SK-N-SH (cell line): Measurements from ENCODE around the gene GJA5. TPM values are rescaled to one million over a fixed set of nuclear protein-coding genes. Genes with fewer than 3 reads are reported as not detected.

Source experiments
- CTCF ChIA-PET: fragments of 300-600, 350-600 bp; formaldehyde crosslinking; extraction: SDS; loops from one replicate; lab custom pipeline; 2021; lab: Yijun Ruan, JAX
- POLR2A ChIA-PET: fragments of 350-600 bp; sonication (Branson Sonifier 250); formaldehyde crosslinking; extraction: SDS; loops from one replicate; lab custom pipeline; 2020; ENCODE audit warnings: antibody characterized with exemption, inconsistent platforms; lab: Yijun Ruan, JAX
- DNase-seq: peaks from one replicate; pipeline ENCODE4 v3.0.0; 2012
- H2AFZ ChIP-seq: fragments of 200-600 bp; sonication (generic); 2 replicates; pipeline ENCODE4 v1.8.1; 2016; ENCODE audit warnings: antibody characterized with exemption, mild to moderate bottlenecking, low read depth
- H3F3A ChIP-seq: fragments of 200-600 bp; sonication (generic); replicated peaks from 2 replicates; pipeline ENCODE3; 2016; ENCODE audit warnings: antibody characterized with exemption, mild to moderate bottlenecking; ENCODE audit not compliant: insufficient read depth
- H3K27ac ChIP-seq, 2 experiments: fragments of 200-500 bp in 1 of 2; fragments of 200-600 bp in 1 of 2; sonication (Bioruptor generic) in 1 of 2; sonication (generic), shearing (Covaris generic) in 1 of 2; 2 replicates each; pipeline versions ENCODE4 v1.5.1 to v1.6.1; 2014 to 2016; ENCODE audit warnings: low read depth in 2 of 2, inconsistent platforms in 1 of 2, low read length in 1 of 2, mild to moderate bottlenecking in 1 of 2, mixed read lengths in 1 of 2
- H3K27me3 ChIP-seq: fragments of 200-600 bp; sonication (generic), shearing (Covaris generic); 2 replicates; pipeline ENCODE4 v1.6.1; 2016; ENCODE audit warnings: mixed run types; ENCODE audit not compliant: insufficient read depth
- H3K36me3 ChIP-seq, 2 experiments: fragments of 200-500 bp in 1 of 2; fragments of 200-600 bp in 1 of 2; sonication (Bioruptor generic) in 1 of 2; sonication (generic) in 1 of 2; replicated peaks in 1 of 2; 2 replicates each; pipeline versions ENCODE3 to v1.5.1; 2014 to 2016; ENCODE audit warnings: low read length in 1 of 2, mild to moderate bottlenecking in 1 of 2; ENCODE audit not compliant: insufficient read depth in 2 of 2, control insufficient read depth in 1 of 2
- H3K4me1 ChIP-seq, 2 experiments: fragments of 200-500 bp in 1 of 2; fragments of 200-600 bp in 1 of 2; sonication (Bioruptor generic) in 1 of 2; sonication (generic), shearing (Covaris generic) in 1 of 2; 2 replicates each; pipeline versions ENCODE4 v1.5.1 to v1.6.1; 2014 to 2016; ENCODE audit warnings: low read depth in 1 of 2, low read length in 1 of 2, mixed run types in 1 of 2; ENCODE audit not compliant: insufficient read depth in 2 of 2, control insufficient read depth in 1 of 2
- H3K4me2 ChIP-seq: fragments of 200-600 bp; sonication (generic), shearing (Covaris generic); 2 replicates; pipeline ENCODE4 v1.6.1; 2017; ENCODE audit warnings: mixed run types
- H3K4me3 ChIP-seq, 2 experiments: fragments of 200-500 bp in 1 of 2; fragments of 200-600 bp in 1 of 2; sonication (Bioruptor generic) in 1 of 2; sonication (generic), shearing (Covaris generic) in 1 of 2; 2 replicates each; pipeline versions ENCODE4 v1.5.1 to v1.8.1; 2014 to 2016; ENCODE audit warnings: low read depth in 2 of 2, inconsistent platforms in 1 of 2, low read length in 1 of 2, mild to moderate bottlenecking in 1 of 2, mixed read lengths in 1 of 2, moderate library complexity in 1 of 2
- H3K79me2 ChIP-seq: fragments of 200-600 bp; sonication (generic); 2 replicates; pipeline ENCODE4 v1.8.1; 2017; ENCODE audit warnings: mild to moderate bottlenecking; ENCODE audit not compliant: insufficient read depth
- H3K9ac ChIP-seq: fragments of 200-600 bp; sonication (generic); 2 replicates; pipeline ENCODE4 v1.6.1; 2017; ENCODE audit warnings: mixed run types
- H3K9me2 ChIP-seq: fragments of 200-600 bp; sonication (generic); 2 replicates; pipeline ENCODE4 v1.6.1; 2017; ENCODE audit warnings: mixed run types
- H3K9me3 ChIP-seq: fragments of 200-600 bp; sonication (generic); 2 replicates; pipeline ENCODE4 v1.6.1; 2017; ENCODE audit warnings: mixed run types, mild to moderate bottlenecking, moderate library complexity
- H4K20me1 ChIP-seq: fragments of 200-600 bp; sonication (generic); 2 replicates; pipeline ENCODE4 v1.6.1; 2017; ENCODE audit warnings: mild to moderate bottlenecking, mixed run types; ENCODE audit not compliant: insufficient read depth
- CTCF ChIP-seq: fragments of 200-600 bp; sonication (generic); IDR thresholded peaks from 2 replicates; pipeline ENCODE4 v1.6.1; 2017; ENCODE audit warnings: antibody characterized with exemption, mild to moderate bottlenecking, moderate library complexity
- ELF1 ChIP-seq: IDR thresholded peaks from 2 replicates; pipeline ENCODE4 v1.4.0; 2012
- EZH2phosphoT487 ChIP-seq: fragments of 200-600 bp; sonication (generic); IDR thresholded peaks from 2 replicates; pipeline ENCODE4 v1.6.1; 2017; ENCODE audit warnings: low read depth, mixed run types, mild to moderate bottlenecking, antibody characterized with exemption, moderate library complexity, borderline replicate concordance
- FOSL2 ChIP-seq: IDR thresholded peaks from 2 replicates; pipeline ENCODE4 v1.4.0; 2012; ENCODE audit warnings: low read depth, mild to moderate bottlenecking, moderate library complexity, borderline replicate concordance
- FOXJ3 ChIP-seq: sonication (generic); formaldehyde crosslinking; IDR thresholded peaks from 2 replicates; pipeline ENCODE4 v1.5.1; 2020; ENCODE audit warnings: mild to moderate bottlenecking, missing genetic modification reagents
- FOXM1 ChIP-seq: IDR thresholded peaks from 2 replicates; pipeline ENCODE4 v1.4.0; 2012; ENCODE audit warnings: low read depth, mild to moderate bottlenecking
- GABPA ChIP-seq: IDR thresholded peaks from 2 replicates; pipeline ENCODE4 v1.4.0; 2012; ENCODE audit warnings: low read depth, mild to moderate bottlenecking
- GATA2 ChIP-seq: sonication (generic); formaldehyde crosslinking; IDR thresholded peaks from 2 replicates; pipeline ENCODE4 v1.5.0; 2020; ENCODE audit warnings: mild to moderate bottlenecking, missing genetic modification reagents
- IRF3 ChIP-seq: fragments of 150-350 bp; IDR thresholded peaks from 2 replicates; pipeline ENCODE4 v1.6.1; 2016; ENCODE audit warnings: mild to moderate bottlenecking, low read depth, low read length
- MAX ChIP-seq: IDR thresholded peaks from 2 replicates; pipeline ENCODE4 v1.4.0; 2012; ENCODE audit warnings: low read depth
- MEF2A ChIP-seq: IDR thresholded peaks from 2 replicates; pipeline ENCODE4 v1.4.0; 2012; ENCODE audit warnings: low read depth, borderline replicate concordance
- RCOR1 ChIP-seq: fragments of 150-350 bp; IDR thresholded peaks from 2 replicates; pipeline ENCODE4 v1.6.1; 2017; ENCODE audit warnings: antibody characterized with exemption, low read length
- RFX5 ChIP-seq: IDR thresholded peaks from 2 replicates; pipeline ENCODE4 v1.6.1; 2012; ENCODE audit warnings: mild to moderate bottlenecking, improper control_type of control experiment, low read length
- SIN3A ChIP-seq: IDR thresholded peaks from 2 replicates; pipeline ENCODE4 v1.6.1; 2012; ENCODE audit warnings: low read depth, mild to moderate bottlenecking, low read length, moderate library complexity, borderline replicate concordance
- TCF12 ChIP-seq: IDR thresholded peaks from 2 replicates; pipeline ENCODE4 v1.4.0; 2012
- TEAD4 ChIP-seq: IDR thresholded peaks from 2 replicates; pipeline ENCODE4 v1.4.0; 2012; ENCODE audit warnings: mild to moderate bottlenecking, borderline replicate concordance; ENCODE audit not compliant: insufficient read depth
- USF1 ChIP-seq: IDR thresholded peaks from 2 replicates; pipeline ENCODE4 v1.4.0; 2012; ENCODE audit warnings: low read depth, borderline replicate concordance
- USF2 ChIP-seq: fragments of 150-350 bp; IDR thresholded peaks from 2 replicates; pipeline ENCODE4 v1.6.1; 2017; ENCODE audit warnings: antibody characterized with exemption, low read length, low read depth, borderline replicate concordance
- YY1 ChIP-seq: IDR thresholded peaks from 2 replicates; pipeline ENCODE4 v1.4.0; 2012; ENCODE audit warnings: low read depth, mild to moderate bottlenecking
- ZBTB33 ChIP-seq: IDR thresholded peaks from 2 replicates; pipeline ENCODE4 v1.4.0; 2012; ENCODE audit warnings: low read depth, borderline replicate concordance
- WGBS: methylation state at CpG from one replicate; pipeline ENCODE4 v1.1.6; 2017; ENCODE audit warnings: low lambda C conversion rate; 5-methylcytosine and 5-hydroxymethylcytosine counted together
- polyA plus RNA-seq, 3 experiments: library from polyadenylated mRNA; depleted of rRNA; stranded (reverse); fragments of >200 nt; gene quantifications; 2 replicates each; pipeline ENCODE4 v1.2.3, GENCODE V29; 2012

The GJA5 gene
- polyA plus RNA-seq, 1 of the 3 experiments (the other 2 are of a cell fraction): not detected

GRCh38 chr1:147751346-147751745 lies 9.1 kb downstream of the GJA5 start:
- H3F3A ChIP-seq: no peaks in the 10 kb centered on the region
- TF ChIP-seq ZBTB33 (no peak), YY1 (no peak), FOSL2 (no peak), USF1 (no peak), TEAD4 (no peak)
- TF ChIP-seq, all 33 proteins: peak for 0
- H3K36me3 ChIP-seq: no peaks in the 10 kb centered on the region
- DNase-seq: no peak
- CTCF ChIA-PET: no interaction called here
- H2AFZ ChIP-seq: no peak overlapping the region
- no peaks in the 10 kb centered on the region for H3K4me1 ChIP-seq
- peaks cover 11% of the 10 kb centered on the region; the same call in 1 of the 2 replicates for H3K27me3 ChIP-seq
- H3K4me3 ChIP-seq: no peak overlapping the region
- no peaks in the 10 kb centered on the region for H4K20me1 ChIP-seq
- no peak overlapping the region for H3K4me2 ChIP-seq
- 5% methylated on average over 5 of the region's 5 CpGs for WGBS
- H3K9ac ChIP-seq: no peak overlapping the region
- H3K79me2 ChIP-seq: no peaks in the 10 kb centered on the region
- H3K27ac ChIP-seq: no peak overlapping the region
- H3K9me3 ChIP-seq: no peaks in the 10 kb centered on the region
- H3K9me2 ChIP-seq: no peaks in the 10 kb centered on the region
- POLR2A ChIA-PET: no interaction called here

- Histone ChIP-seq H3K9me2 (no peaks in the 10 kb centered on the region), H3K4me3 (no peak overlapping the region), H3K4me1 (no peaks in the 10 kb centered on the region), H3K9ac (no peak overlapping the region), H3K9me3 (no peaks in the 10 kb centered on the region), H2AFZ (no peak overlapping the region), H3K36me3 (no peaks in the 10 kb centered on the region), H3K79me2 (no peaks in the 10 kb centered on the region), H3F3A (no peaks in the 10 kb centered on the region), H3K4me2 (no peak overlapping the region), H3K27ac (no peak overlapping the region), H4K20me1 (no peaks in the 10 kb centered on the region), H3K27me3 (peaks cover 11% of the 10 kb centered on the region; the same call in 1 of the 2 replicates)
- 18% methylated on average over 7 of the region's 7 CpGs for WGBS
- no peak for DNase-seq
- TF ChIP-seq YY1: no peak
- no peak for TF ChIP-seq ELF1
- no peak for TF ChIP-seq CTCF
- no peak for TF ChIP-seq RCOR1
- no peak for TF ChIP-seq TCF12
- no peak for TF ChIP-seq MEF2A
- TF ChIP-seq GATA2 (CRISPR knock-in tag): no peak
- TF ChIP-seq FOXJ3 (CRISPR knock-in tag): no peak
- no peak for TF ChIP-seq GABPA
- no peak for TF ChIP-seq USF2
- TF ChIP-seq IRF3: no peak
- TF ChIP-seq FOXM1: no peak
- no peak for TF ChIP-seq EZH2phosphoT487
- no peak for TF ChIP-seq RFX5
- no peak for TF ChIP-seq FOSL2
- TF ChIP-seq SIN3A: no peak
- TF ChIP-seq MAX: no peak
- POLR2A ChIA-PET: no interaction called here
- CTCF ChIA-PET: no interaction called here
Observed at GRCh38 chr1:147750618-147751217, 9.7 kb downstream of the GJA5 start.
